NCI-H510A (cell line): ENCODE data around the gene PDZK1.
"Not testable (repeated sequence)": the region's sequence is repeated elsewhere in the genome, so short reads cannot be mapped to it uniquely, and the experiment has no call there.

Experiments used
- DNase-seq: peaks from one replicate; lab custom pipeline; 2025; lab: John Stamatoyannopoulos, UW

Gene PDZK1

GRCh38 chr1:145707183-145707867, at the start of gene PDZK1:
PDZK1 (minus strand) TSS chr1:145707368; CDS start chr1:145688021, 19,347 bp downstream.
- DNase-seq: no peak

GRCh38 chr1:145751491-145752037, 44.4 kb upstream of the PDZK1 start:
- DNase-seq: no peak

- no peak for DNase-seq
Measured at GRCh38 chr1:145750426-145750825, 43.3 kb upstream of the PDZK1 start.

- DNase-seq: no peak
Measured at GRCh38 chr1:145747398-145748247, 40.5 kb upstream of the PDZK1 start.

GRCh38 chr1:145740269-145740668, 33.1 kb upstream of the PDZK1 start:
- no peak for DNase-seq

GRCh38 chr1:145736191-145736590, 29.0 kb upstream of the PDZK1 start:
- DNase-seq: no peak

- no peak for DNase-seq
Measured at GRCh38 chr1:145730900-145731299, 23.7 kb upstream of the PDZK1 start.

- no peak for DNase-seq
Measured at GRCh38 chr1:145730467-145730866, 23.3 kb upstream of the PDZK1 start.

GRCh38 chr1:145729666-145730436, 22.7 kb upstream of the PDZK1 start:
- DNase-seq: no peak

- no peak for DNase-seq
Measured at GRCh38 chr1:145729196-145729595, 22.0 kb upstream of the PDZK1 start.

GRCh38 chr1:145726193-145726592, 19.0 kb upstream of the PDZK1 start:
- not testable (repeated sequence) for DNase-seq

GRCh38 chr1:145720878-145721671, 13.9 kb upstream of the PDZK1 start:
- peak; percentile 6 for DNase-seq

GRCh38 chr1:145720556-145720877, 13.3 kb upstream of the PDZK1 start:
- DNase-seq: no peak

GRCh38 chr1:145719230-145720079, 12.3 kb upstream of the PDZK1 start, which contains the start of gene CD160:
CD160 (plus strand) TSS chr1:145719499; CDS start chr1:145728328, 8,829 bp downstream.
- DNase-seq: no peak

- not testable (repeated sequence) for DNase-seq
Measured at GRCh38 chr1:145718465-145718864, 11.3 kb upstream of the PDZK1 start.

GRCh38 chr1:145717833-145718232, 10.7 kb upstream of the PDZK1 start:
- DNase-seq: no peak

GRCh38 chr1:145716641-145717345, 9.6 kb upstream of the PDZK1 start:
- DNase-seq: no peak

GRCh38 chr1:145714524-145715111, 7.5 kb upstream of the PDZK1 start:
- DNase-seq: no peak

- DNase-seq: no peak
Measured at GRCh38 chr1:145711213-145711651, 4.1 kb upstream of the PDZK1 start.
